Measurements from ENCODE around the gene AFG1L. TPM values are rescaled to one million over a fixed set of nuclear protein-coding genes. Genes with fewer than 3 reads are reported as not detected.
A peak's percentile ranks its signal among the peaks of the same experiment; 100 is the strongest.

AFG1L gene
- polyA plus RNA-seq, 1 of the 3 experiments (the other 2 are of a cell fraction): 0.71 TPM

DNA sequence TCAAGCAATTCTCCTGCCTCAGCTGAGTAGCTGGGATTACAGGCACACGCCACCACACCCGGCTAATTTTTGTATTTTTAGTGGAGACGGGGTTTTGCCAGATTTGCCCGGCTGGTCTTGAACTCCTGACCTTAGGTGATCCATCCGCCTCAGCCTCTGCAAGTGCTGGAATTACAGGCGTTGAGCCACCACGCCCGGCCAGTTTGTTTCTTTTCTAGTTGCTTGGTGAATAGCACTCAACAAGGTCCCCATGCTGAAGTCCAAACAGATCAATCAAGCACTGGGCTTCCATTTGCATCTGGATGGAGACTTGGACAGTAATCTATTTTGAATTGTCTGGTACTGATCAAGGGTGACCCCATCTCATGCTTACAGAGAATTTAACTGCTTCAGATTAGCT, 157.0 kb downstream of the AFG1L start:
- 0 out of 4 replicates have a peak, but pooled peaks cover 0 to 7% of the 10 kb centered on the region in 2 experiments for H3K4me1 ChIP-seq (ENCODE audit: control insufficient read depth in 1 of 2, insufficient read depth in 2 of 2, low read depth in 1 of 2, low read length in 1 of 2)
- H3F3A ChIP-seq (replicated peaks; ENCODE audit: insufficient read depth): peaks cover 6% of the 10 kb centered on the region
- H3K9me3 ChIP-seq: no peaks in the 10 kb centered on the region
- H3K36me3 ChIP-seq (replicated peaks in 1 of 2; ENCODE audit: control insufficient read depth in 1 of 2, insufficient read depth in 2 of 2, low read length in 1 of 2): no peaks in the 10 kb centered on the region
- 94% methylated on average over 8 of the region's 8 CpGs for WGBS (ENCODE audit: low lambda C conversion rate)
- no peak overlapping the region for H2AFZ ChIP-seq (ENCODE audit: low read depth)
- TF ChIP-seq, protein P1, sequence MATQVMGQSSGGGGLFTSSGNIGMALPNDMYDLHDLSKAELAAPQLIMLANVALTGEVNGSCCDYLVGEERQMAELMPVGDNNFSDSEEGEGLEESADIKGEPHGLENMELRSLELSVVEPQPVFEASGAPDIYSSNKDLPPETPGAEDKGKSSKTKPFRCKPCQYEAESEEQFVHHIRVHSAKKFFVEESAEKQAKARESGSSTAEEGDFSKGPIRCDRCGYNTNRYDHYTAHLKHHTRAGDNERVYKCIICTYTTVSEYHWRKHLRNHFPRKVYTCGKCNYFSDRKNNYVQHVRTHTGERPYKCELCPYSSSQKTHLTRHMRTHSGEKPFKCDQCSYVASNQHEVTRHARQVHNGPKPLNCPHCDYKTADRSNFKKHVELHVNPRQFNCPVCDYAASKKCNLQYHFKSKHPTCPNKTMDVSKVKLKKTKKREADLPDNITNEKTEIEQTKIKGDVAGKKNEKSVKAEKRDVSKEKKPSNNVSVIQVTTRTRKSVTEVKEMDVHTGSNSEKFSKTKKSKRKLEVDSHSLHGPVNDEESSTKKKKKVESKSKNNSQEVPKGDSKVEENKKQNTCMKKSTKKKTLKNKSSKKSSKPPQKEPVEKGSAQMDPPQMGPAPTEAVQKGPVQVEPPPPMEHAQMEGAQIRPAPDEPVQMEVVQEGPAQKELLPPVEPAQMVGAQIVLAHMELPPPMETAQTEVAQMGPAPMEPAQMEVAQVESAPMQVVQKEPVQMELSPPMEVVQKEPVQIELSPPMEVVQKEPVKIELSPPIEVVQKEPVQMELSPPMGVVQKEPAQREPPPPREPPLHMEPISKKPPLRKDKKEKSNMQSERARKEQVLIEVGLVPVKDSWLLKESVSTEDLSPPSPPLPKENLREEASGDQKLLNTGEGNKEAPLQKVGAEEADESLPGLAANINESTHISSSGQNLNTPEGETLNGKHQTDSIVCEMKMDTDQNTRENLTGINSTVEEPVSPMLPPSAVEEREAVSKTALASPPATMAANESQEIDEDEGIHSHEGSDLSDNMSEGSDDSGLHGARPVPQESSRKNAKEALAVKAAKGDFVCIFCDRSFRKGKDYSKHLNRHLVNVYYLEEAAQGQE (IDR thresholded peaks at IDR 0.05; ENCODE audit: low read depth, low read length): no peak
- H3K4me2 ChIP-seq: no peak overlapping the region
- H3K79me2 ChIP-seq (ENCODE audit: insufficient read depth): no peaks in the 10 kb centered on the region
- H3K9ac ChIP-seq: no peak overlapping the region
- no peak overlapping the region for H3K4me3 ChIP-seq (ENCODE audit: low read depth in 2 of 2, low read length in 1 of 2)
- H3K27me3 ChIP-seq (ENCODE audit: insufficient read depth): no peaks in the 10 kb centered on the region
- no peaks in the 10 kb centered on the region for H4K20me1 ChIP-seq (ENCODE audit: insufficient read depth)
- ChIA-PET CTCF (no interaction called here), POLR2A (no interaction called here)
- no peaks in the 10 kb centered on the region for H3K9me2 ChIP-seq
- no peak for DNase-seq
- no peak overlapping the region for H3K27ac ChIP-seq (ENCODE audit: low read depth in 2 of 2, low read length in 1 of 2)

GRCh38 chr6:108452711-108453195, 157.9 kb downstream of the AFG1L start:
- Histone ChIP-seq H4K20me1 (ENCODE audit: insufficient read depth) (no peaks in the 10 kb centered on the region), H3K27me3 (ENCODE audit: insufficient read depth) (no peaks in the 10 kb centered on the region), H3K9me3 (no peaks in the 10 kb centered on the region), H3K4me3 (ENCODE audit: low read depth in 2 of 2, low read length in 1 of 2) (no peak overlapping the region), H3F3A (replicated peaks; ENCODE audit: insufficient read depth) (peaks cover 6% of the 10 kb centered on the region), H2AFZ (ENCODE audit: low read depth) (peak overlapping the region; percentile 61; the same call in 1 of the 2 replicates), H3K9ac (no peak overlapping the region), H3K79me2 (ENCODE audit: insufficient read depth) (no peaks in the 10 kb centered on the region), H3K4me1 (ENCODE audit: control insufficient read depth in 1 of 2, insufficient read depth in 2 of 2, low read depth in 1 of 2, low read length in 1 of 2) (0 out of 4 replicates have a peak, but pooled peaks cover 0 to 7% of the 10 kb centered on the region in 2 experiments), H3K36me3 (replicated peaks in 1 of 2; ENCODE audit: control insufficient read depth in 1 of 2, insufficient read depth in 2 of 2, low read length in 1 of 2) (no peaks in the 10 kb centered on the region), H3K9me2 (no peaks in the 10 kb centered on the region), H3K27ac (ENCODE audit: low read depth in 2 of 2, low read length in 1 of 2) (peak overlapping the region in 1 of 2 experiments; percentile 45; a peak in 2 of 4 replicates), H3K4me2 (no peak overlapping the region)
- CTCF ChIA-PET: no interaction called here
- POLR2A ChIA-PET: interaction anchor here (0.6 kb wide), 1 partner anchor 89 kb away, joined by 4 read pairs; no protein-coding TSS in a partner anchor
- WGBS (ENCODE audit: low lambda C conversion rate): 88% methylated on average over 4 of the region's 4 CpGs
- TF ChIP-seq RCOR1 (IDR thresholded peaks at IDR 0.05; ENCODE audit: low read length) (no peak), POLR2AphosphoS5 (IDR thresholded peaks at IDR 0.05; ENCODE audit: low read depth, low read length) (no peak)
- DNase-seq: no peak

- Histone ChIP-seq H3F3A (replicated peaks; ENCODE audit: insufficient read depth) (peaks cover 6% of the 10 kb centered on the region), H3K9ac (no peak overlapping the region; the same call in 1 of the 2 replicates), H3K4me2 (no peak overlapping the region; the same call in 1 of the 2 replicates), H3K27ac (ENCODE audit: low read depth in 2 of 2, low read length in 1 of 2) (peak overlapping the region in 1 of 2 experiments; percentile 45; a peak in 2 of 4 replicates), H4K20me1 (ENCODE audit: insufficient read depth) (no peaks in the 10 kb centered on the region), H3K27me3 (ENCODE audit: insufficient read depth) (no peaks in the 10 kb centered on the region), H3K9me2 (no peaks in the 10 kb centered on the region), H3K79me2 (ENCODE audit: insufficient read depth) (no peaks in the 10 kb centered on the region), H3K36me3 (replicated peaks in 1 of 2; ENCODE audit: control insufficient read depth in 1 of 2, insufficient read depth in 2 of 2, low read length in 1 of 2) (no peaks in the 10 kb centered on the region), H3K4me1 (ENCODE audit: control insufficient read depth in 1 of 2, insufficient read depth in 2 of 2, low read depth in 1 of 2, low read length in 1 of 2) (0 out of 4 replicates have a peak, but pooled peaks cover 0 to 7% of the 10 kb centered on the region in 2 experiments), H3K9me3 (no peaks in the 10 kb centered on the region), H2AFZ (ENCODE audit: low read depth) (peak overlapping the region; percentile 61), H3K4me3 (ENCODE audit: low read depth in 2 of 2, low read length in 1 of 2) (no peak overlapping the region)
- no peak for DNase-seq
- CTCF ChIA-PET: interaction anchor here (1.0 to 1.5 kb wide), 2 partner anchors 9 to 27 kb away, joined by 3 to 4 read pairs; no protein-coding TSS in a partner anchor
- TF ChIP-seq, protein P2, sequence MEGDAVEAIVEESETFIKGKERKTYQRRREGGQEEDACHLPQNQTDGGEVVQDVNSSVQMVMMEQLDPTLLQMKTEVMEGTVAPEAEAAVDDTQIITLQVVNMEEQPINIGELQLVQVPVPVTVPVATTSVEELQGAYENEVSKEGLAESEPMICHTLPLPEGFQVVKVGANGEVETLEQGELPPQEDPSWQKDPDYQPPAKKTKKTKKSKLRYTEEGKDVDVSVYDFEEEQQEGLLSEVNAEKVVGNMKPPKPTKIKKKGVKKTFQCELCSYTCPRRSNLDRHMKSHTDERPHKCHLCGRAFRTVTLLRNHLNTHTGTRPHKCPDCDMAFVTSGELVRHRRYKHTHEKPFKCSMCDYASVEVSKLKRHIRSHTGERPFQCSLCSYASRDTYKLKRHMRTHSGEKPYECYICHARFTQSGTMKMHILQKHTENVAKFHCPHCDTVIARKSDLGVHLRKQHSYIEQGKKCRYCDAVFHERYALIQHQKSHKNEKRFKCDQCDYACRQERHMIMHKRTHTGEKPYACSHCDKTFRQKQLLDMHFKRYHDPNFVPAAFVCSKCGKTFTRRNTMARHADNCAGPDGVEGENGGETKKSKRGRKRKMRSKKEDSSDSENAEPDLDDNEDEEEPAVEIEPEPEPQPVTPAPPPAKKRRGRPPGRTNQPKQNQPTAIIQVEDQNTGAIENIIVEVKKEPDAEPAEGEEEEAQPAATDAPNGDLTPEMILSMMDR (IDR thresholded peaks at IDR 0.05): 0 out of 2 replicates have a peak, but pooled peaks have one; percentile 5
- TF ChIP-seq NFIC (IDR thresholded peaks at IDR 0.05; ENCODE audit: borderline replicate concordance) (no peak), FOSL2 (IDR thresholded peaks at IDR 0.05; ENCODE audit: borderline replicate concordance, low read depth) (no peak)
- WGBS (ENCODE audit: low lambda C conversion rate): 88% methylated on average over 3 of the region's 3 CpGs
- POLR2A ChIA-PET: no interaction called here
These were observed 158.8 kb downstream of the AFG1L start for GRCh38 chr6:108453601-108454185.

All from SK-N-SH (cell line).